Measurements from ENCODE around the gene PITPNM2. TPM values are rescaled to one million over a fixed set of nuclear protein-coding genes. Genes with fewer than 3 reads are reported as not detected.

Gene PITPNM2
- total RNA-seq, 3 donors from 2014 or later (not counting 1 experiment from before 2014, with no cell fraction given), result 38.9 to 94.6 (median 42.5) TPM

GRCh38 chr12:123143736-123144461 is 7.0 kb downstream of the PITPNM2 start:
- H3K4me1 Mint-ChIP-seq, result peaks cover 8 to 30% of the 10 kb centered on the region in 2 donors
- intact Hi-C loops (cut with micrococcal nuclease), result no loop called here
- no peaks in the 10 kb centered on the region for H3K9me3 Mint-ChIP-seq
- no peaks in the 10 kb centered on the region for H3K36me3 Mint-ChIP-seq
- H3K27me3 Mint-ChIP-seq (ENCODE audit: low read depth in 2 of 2), result no peaks in the 10 kb centered on the region
- no peak overlapping the region for H3K27ac Mint-ChIP-seq
- no peak for ATAC-seq
- H3K36me3 ChIP-seq (ENCODE audit: control insufficient read depth, insufficient read depth, low read length), result no peaks in the 10 kb centered on the region
- 90% methylated on average over 4 of the region's 4 CpGs for WGBS (ENCODE audit: insufficient coverage)
- H3K27ac ChIP-seq (ENCODE audit: low read length), result peak overlapping the region; percentile 18
- H3K4me3 Mint-ChIP-seq, result no peak overlapping the region
- no peak for TF ChIP-seq CTCF (IDR thresholded peaks at IDR 0.05)
- no peaks in the 10 kb centered on the region for H3K9me3 ChIP-seq (ENCODE audit: control insufficient read depth, insufficient read depth, low read length)
- H3K4me3 ChIP-seq (ENCODE audit: low read length), result no peak overlapping the region
- DNase-seq, result no peak
- peaks cover 13% of the 10 kb centered on the region for H3K4me1 ChIP-seq (ENCODE audit: control insufficient read depth, insufficient read depth, low read length)
- no peaks in the 10 kb centered on the region for H3K27me3 ChIP-seq (ENCODE audit: control insufficient read depth, insufficient read depth, low read length)

GRCh38 chr12:123142921-123143735 is 7.8 kb downstream of the PITPNM2 start:
- no peak overlapping the region for H3K4me3 ChIP-seq (ENCODE audit: low read length)
- Mint-ChIP-seq H3K27ac (no peak overlapping the region), H3K4me1 (peaks cover under 1 to 22% of the 10 kb centered on the region in 2 donors), H3K36me3 (no peaks in the 10 kb centered on the region), H3K9me3 (no peaks in the 10 kb centered on the region), H3K27me3 (ENCODE audit: low read depth in 2 of 2) (no peaks in the 10 kb centered on the region), H3K4me3 (no peak overlapping the region)
- no peak for TF ChIP-seq CTCF (IDR thresholded peaks at IDR 0.05)
- no peaks in the 10 kb centered on the region for H3K36me3 ChIP-seq (ENCODE audit: control insufficient read depth, insufficient read depth, low read length)
- peak overlapping the region; percentile 18 for H3K27ac ChIP-seq (ENCODE audit: low read length)
- no peaks in the 10 kb centered on the region for H3K27me3 ChIP-seq (ENCODE audit: control insufficient read depth, insufficient read depth, low read length)
- H3K4me1 ChIP-seq (ENCODE audit: control insufficient read depth, insufficient read depth, low read length), result peaks cover 13% of the 10 kb centered on the region
- intact Hi-C loops (cut with micrococcal nuclease), result no loop called here
- DNase-seq (no peak), ATAC-seq (no peak)
- 65% methylated on average over 11 of the region's 11 CpGs for WGBS (ENCODE audit: insufficient coverage)
- H3K9me3 ChIP-seq (ENCODE audit: control insufficient read depth, insufficient read depth, low read length), result no peaks in the 10 kb centered on the region

DNA sequence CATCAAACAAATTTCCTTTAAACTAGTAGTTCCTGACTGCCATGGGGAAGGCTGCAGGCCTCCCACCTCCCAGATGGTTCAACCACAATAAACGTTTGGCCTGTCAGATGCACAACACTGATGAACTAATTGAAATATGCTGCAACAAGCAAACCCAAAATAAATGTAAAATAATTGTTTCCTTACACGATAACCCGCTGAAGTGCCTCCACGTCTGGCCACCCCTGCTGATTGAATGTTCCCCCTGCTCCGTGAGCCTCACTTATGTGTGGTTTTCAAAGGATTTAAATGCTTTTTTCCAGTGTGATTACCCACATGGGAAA is 8.4 kb downstream of the PITPNM2 start:
- Histone ChIP-seq H3K36me3 (ENCODE audit: control insufficient read depth, insufficient read depth, low read length) (no peaks in the 10 kb centered on the region), H3K4me3 (ENCODE audit: low read length) (no peak overlapping the region), H3K27ac (ENCODE audit: low read length) (no peak overlapping the region), H3K4me1 (ENCODE audit: control insufficient read depth, insufficient read depth, low read length) (peaks cover 13% of the 10 kb centered on the region), H3K27me3 (ENCODE audit: control insufficient read depth, insufficient read depth, low read length) (no peaks in the 10 kb centered on the region), H3K9me3 (ENCODE audit: control insufficient read depth, insufficient read depth, low read length) (no peaks in the 10 kb centered on the region)
- H3K27ac Mint-ChIP-seq, result no peak overlapping the region
- TF ChIP-seq CTCF (IDR thresholded peaks at IDR 0.05), result no peak
- WGBS (ENCODE audit: insufficient coverage), result 63% methylated on average over 5 of the region's 5 CpGs
- intact Hi-C loops (cut with micrococcal nuclease), result no loop called here
- H3K4me3 Mint-ChIP-seq, result no peak overlapping the region
- H3K9me3 Mint-ChIP-seq, result no peaks in the 10 kb centered on the region
- DNase-seq (no peak), ATAC-seq (no peak)
- no peaks in the 10 kb centered on the region for H3K27me3 Mint-ChIP-seq (ENCODE audit: low read depth in 2 of 2)
- peaks cover 0 to 18% of the 10 kb centered on the region in 2 donors for H3K4me1 Mint-ChIP-seq
- no peaks in the 10 kb centered on the region for H3K36me3 Mint-ChIP-seq
